Amygdala (tissue), 56 donors: ENCODE data around the gene PEX19.

Source experiments
- DNase-seq, 56 donors: peaks; one replicate each; lab custom pipeline; 2025; lab: John Stamatoyannopoulos, UW

Gene PEX19

DNA sequence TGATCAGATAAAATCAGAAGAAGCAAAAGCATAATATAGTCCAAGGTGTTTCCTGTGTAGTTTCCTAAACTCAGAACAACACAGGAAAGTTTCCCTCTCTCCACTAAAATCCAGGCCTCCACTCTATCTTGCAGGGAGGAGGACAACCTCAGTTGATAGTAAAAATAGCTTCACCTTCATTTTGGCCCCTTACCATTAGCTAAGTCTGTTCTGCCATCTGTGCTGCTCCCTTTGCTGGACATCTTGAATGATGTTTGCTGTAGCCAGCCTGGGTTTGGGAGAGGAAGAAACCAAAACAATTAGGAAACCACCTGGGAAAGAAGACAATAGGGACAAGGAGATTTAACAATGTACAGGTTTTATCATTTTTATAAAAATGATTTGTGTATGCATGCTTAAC lies 41.2 kb downstream of the PEX19 start:
- no peak for DNase-seq

DNA sequence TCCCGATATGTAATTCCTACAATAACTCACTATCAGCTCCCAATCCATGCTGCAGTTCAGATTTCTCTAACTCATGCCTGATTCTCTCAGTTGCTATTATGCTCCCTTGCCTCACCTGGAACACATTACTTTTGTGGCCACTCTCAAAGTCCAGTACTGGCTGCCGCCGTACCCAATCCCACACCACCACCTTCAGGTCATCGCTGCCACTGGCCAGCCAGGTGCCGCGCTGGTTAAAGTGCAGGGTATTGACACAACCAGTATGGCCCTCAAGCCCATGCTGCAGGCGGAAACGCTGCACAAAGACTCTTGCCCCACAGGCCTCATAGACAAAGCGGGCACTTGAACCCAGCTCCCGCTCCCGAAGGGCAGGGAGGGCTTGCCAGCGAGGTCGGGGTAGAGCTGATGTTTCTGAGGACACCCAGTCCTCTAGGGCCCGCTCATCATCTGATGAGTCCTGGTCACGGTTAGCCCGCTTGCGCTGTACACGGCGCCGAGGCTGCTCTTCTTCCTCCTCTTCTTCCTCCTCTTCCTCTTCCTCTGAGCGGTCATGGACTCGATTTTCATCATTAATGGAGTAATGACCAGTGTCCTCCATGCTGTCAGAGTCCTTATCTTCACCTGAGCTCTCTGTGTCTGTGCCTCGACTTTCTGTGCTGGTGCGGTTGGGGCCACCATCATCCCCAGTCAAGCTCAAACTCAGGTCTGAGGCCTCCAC lies 45.2 kb downstream of the PEX19 start:
- no peak for DNase-seq

DNA sequence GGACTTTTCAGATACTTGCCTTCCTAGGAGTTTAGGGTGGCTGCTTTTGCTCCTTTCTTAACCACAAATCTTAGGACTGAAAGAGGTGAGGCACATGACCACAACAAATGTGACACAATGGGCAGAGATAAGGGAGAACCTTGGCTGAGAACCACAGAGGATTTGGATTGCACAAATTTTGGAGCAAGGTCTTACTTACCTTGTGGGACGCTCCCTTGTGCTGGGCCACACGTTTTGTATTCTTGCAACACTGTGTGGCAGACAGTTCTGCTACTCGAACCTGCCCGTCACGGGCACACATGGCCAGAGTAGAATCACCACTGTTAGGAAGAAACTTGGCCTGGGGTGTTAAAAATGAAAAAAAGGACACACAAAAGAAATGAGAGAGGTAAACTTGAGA lies 46.5 kb downstream of the PEX19 start:
- DNase-seq, result no peak

DNA sequence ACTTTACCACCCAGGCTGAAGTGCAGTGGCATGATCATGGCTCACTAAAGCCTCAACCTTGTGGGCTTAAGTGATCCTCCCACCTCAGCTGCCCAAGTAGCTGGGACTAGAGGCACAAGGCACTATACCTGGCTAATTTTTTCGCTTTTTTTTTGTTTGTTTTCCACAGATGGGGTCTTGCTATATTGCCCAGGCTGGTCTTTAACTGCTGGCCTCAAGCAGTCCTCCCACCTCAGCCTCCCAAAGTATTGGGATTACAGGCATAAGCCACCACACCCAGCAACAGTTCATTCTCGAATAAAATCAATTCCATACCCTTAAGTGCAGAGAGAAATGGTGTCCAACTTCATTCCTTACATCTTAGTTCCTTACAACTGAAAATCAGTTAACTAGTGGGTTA lies 47.4 kb downstream of the PEX19 start:
- no peak for DNase-seq

DNA sequence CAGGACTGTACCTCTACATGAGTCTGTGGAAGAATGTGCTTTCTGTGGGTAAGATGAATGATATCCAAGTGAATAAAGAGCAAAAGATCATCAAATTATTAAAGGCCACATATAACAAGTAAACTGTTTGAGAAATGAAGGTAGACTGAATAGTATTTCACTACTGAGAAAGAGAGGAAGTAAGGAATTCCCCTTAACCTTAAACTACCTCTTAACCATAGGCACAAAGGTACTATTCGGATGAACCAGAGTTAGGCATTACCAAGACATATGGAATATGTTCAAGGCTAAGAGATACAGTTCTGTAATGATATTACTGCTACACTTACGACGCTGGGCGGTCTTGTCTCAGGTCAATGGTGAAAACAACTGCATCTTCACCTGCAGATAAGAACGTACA lies 48.1 kb downstream of the PEX19 start:
- DNase-seq, result no peak

DNA sequence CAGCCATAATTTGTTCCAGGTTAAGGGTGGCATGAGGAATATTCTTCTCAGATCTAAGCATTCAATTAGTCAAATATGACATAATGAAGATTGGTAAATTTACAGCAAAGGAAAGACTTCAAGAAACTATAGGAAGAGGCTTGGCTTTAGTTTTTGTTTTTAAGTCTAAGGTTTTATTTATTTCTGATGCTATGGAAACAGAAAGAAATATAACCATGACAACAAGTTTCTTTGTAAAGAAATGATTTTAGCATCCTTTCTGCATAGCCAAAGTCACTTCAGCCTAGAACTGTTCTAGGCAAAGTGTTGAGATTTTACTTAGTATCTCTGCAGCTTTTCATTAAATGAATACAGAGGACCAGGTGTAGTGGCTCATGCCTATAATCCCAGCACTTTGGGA lies 52.0 kb downstream of the PEX19 start:
- no peak for DNase-seq

DNA sequence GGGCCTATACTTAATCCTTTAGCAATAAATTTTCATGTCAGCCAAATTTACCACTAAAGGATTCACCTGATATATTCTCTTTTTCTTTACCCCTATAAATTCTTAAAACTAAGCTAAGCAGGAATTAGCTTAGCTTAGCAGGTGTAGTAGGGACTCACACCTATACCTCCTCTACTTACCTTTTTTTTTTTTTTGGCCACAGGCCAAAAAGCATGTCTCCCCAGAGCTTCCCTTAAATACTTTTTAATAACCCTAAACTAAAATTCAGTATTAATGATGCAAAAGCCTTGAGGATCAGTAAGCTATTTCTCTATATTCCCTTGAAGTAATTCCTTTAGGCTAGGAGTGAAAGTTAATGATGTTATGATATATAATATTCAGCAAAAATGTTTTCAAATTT lies 56.5 kb downstream of the PEX19 start:
- no peak for DNase-seq

DNA sequence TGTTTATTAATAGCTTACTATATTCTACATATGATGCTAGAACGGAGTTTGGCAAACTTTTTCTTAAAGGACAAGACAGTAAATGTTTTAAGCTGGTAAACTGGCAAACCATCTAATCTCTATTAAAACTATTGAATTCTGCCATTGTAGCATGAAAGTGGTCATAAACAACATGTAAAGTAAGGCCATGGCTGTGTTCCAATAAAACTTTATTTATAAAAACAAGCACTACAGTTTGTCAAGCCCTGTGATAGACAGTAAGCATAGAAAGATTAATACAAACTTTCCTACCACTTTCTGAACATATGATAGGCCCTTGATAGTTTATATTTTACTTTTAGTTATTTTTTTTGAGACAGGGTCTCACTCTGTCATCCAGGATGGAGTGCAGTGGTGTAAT lies 57.4 kb downstream of the PEX19 start:
- no peak for DNase-seq

DNA sequence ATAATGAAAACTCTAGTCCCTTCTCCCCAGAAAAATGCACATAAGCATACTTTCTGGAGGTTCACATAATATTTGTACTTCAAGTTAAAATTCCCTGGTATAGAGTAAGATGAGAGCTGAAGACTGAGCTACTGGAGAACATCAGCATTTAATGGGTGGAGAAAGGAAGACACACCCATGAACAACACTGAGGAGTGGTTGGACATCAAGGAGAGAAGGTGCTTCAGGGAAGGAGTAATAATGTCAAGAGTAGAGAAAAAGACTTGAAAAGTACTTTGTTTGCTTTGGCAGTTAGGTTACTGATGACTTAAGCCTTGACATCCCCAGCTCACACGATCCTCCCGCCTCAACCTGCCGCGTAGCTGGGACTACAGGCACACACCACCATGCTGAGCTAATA lies 57.9 kb downstream of the PEX19 start:
- no peak for DNase-seq
